HG02870 (cell line): ENCODE measurements around the gene SLC24A3.

Experiments
- ATAC-seq: cut with Tn5 transposase; IDR thresholded peaks from one replicate; pipeline ENCODE4 v1.9.1; 2021; ENCODE audit warnings: mild to moderate bottlenecking, moderate library complexity; ENCODE audit not compliant: unreplicated experiment

Gene SLC24A3

DNA sequence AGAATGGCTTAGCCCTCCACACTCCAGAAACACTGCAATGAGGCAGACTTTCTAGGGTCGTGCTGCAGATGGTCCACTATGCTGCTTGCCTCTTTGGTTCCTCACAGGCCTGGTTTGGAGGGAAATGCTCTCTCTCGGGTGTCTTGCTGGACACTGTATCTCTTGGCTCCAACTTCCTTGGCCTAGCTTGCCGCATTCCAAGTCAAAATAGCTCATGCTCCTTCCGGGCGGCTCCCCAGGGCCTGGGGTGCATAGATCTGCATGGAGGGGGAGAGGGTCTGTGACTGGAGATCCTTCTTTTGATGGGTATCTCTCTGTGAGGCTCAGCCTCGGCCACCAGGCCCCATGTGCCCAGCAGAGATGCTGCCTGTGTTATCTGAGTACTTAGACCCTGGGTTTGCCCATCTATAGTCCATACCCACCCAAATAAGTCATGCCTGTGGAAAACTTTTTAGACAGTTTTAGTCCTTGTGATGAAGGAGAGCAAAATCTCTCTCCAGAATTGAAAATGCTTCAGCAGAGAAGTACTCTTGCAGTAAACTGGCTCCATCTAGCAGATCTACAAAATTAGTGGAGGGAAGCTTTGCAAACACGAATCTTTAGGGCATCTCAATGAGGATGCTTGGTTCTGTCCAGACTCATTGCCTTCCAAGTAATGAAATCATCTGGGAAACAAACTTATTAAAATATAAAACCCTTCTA is 281.5 kb downstream of the SLC24A3 start:
- ATAC-seq, result no peak

DNA sequence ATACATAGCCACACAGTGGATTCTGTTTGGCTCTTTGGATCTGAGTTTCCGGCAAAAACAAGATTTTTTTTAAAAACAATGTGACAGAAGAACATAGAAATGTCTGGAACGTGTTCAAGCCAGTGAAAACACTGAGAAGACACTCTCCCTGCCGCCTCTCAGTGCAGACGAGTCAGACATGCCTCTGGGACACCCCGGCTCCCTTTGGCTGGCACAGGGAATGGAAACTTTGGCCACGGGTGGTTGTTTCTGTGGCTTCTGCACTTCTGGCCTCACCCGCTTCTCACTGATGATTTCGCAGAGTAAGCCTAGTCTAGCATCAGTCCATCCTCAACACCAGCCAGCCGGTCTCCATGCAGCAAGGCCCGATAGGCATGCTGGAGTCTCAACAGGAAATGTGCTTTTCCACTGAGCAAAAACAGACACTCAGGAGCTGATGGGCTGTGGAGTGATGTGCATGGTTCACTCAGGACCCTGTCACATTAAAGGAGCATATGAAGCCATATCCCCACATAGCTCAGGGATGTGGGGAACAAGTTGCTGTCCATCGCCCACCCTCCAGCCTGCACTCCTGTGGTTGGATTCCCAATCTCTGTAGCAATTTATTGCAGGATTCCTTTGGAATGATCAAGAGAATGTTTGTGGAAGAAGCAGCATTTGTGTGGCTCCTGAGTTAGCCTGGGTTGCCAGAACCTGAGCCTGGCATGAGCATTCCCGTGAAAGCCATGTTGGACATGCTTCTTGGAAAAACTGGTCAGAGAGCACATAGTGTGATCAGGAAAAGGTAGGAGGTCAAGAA is 283.7 kb downstream of the SLC24A3 start:
- no peak for ATAC-seq

DNA sequence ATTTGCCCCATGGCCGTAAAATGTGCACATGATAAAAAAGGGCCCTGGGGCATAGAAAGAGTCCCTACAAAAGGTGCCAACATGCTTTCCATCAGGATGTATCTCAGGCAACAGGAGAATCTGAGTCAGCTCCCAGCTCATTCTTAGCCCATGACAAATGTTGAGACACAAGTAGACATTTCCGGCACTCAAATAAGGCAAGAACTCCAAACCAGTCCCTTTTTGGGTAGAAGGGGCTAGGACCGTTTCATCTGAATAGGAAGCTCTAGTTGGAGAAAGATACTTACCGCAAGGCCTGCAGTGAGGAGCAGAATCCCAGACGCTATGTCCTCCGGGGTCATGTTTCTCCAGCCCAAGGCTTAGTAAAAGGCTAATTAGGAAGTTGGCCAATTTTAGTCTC is 284.6 kb downstream of the SLC24A3 start:
- ATAC-seq, result no peak

DNA sequence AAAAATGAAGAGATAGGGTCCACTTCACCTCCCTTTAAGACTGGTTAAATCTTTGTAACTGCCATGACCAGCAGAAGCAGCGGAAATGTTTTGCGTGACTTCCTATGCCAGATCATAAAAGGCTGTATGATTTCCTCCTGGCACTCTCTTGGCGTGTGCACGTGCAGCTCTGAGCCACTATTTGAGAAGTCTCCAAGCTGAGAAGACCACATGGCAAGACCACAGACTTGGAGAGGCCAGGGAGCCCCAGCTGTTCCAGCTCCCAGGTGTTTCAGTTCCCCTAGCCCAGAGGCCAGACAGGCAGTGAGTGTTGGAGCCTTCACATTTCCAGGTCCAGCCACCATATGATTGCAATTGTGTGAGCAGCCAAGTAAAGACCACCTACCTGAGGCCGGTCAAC is 286.3 kb downstream of the SLC24A3 start:
- no peak for ATAC-seq

DNA sequence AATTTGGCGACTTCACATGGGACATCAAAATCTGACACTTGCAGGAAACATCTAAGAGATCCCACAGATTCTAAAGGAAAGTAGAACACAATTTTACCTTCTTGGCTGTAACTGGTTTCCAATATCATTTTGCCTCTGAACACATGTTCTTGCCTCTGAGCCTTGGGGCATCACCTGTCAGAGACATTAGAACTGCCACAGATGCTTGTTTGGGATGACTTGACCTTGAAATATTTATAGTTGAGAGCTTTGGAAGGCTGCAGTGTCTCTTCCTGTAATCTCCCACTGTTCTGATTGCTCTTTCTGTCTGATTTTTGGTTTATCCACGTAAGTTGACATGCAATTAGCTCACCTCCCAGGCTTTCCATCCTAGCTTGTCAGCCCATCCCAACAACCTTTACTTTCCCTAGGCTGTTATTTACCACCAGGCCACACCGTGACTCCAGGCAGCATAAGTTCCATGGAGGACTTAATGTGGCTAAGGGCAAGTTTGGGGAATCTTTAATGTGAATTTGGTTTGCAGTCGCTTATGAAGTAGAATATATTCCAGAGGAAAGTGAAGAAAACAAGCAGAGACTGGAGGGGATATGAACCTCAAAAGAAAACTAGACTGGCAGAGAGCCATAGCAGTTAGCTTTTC is 289.2 kb downstream of the SLC24A3 start:
- ATAC-seq, result no peak

DNA sequence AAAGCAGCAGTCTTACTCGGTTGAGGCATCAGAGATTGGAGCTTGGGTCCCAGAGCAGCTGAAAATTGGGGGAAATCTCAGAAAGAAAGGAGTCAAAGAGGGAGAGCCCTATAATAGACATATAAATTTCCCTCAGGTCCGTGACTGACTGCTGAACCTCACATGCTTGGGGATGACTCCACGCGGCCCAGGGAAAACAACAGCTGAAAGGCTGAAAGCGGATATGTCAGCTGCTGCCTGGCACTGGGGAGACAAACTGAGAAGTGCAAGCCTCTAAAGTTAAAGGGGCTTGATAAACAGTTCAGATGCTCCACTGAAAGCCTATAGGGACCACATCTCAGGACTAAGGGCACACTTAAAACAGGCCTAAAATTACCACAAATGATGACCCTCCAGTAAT is 289.7 kb downstream of the SLC24A3 start:
- ATAC-seq, result no peak

DNA sequence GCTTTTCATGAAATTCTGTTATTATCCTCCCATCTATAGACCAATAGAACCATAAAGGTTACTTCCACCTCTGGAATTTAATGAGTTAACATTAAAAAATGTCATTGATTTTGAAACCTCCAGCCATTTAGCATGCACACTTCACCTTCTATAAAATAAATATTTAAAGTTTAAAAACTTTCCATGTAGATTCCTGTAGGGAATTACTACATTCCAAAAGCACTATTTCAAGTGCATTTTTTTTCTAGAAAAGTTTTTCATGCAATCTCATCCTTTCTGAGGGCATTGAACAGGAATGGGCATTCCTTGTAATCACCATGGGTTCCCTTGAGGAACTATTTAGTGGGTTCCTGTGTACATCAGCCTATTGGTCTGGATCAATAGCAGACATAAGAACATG is 291.8 kb downstream of the SLC24A3 start:
- ATAC-seq, result no peak

DNA sequence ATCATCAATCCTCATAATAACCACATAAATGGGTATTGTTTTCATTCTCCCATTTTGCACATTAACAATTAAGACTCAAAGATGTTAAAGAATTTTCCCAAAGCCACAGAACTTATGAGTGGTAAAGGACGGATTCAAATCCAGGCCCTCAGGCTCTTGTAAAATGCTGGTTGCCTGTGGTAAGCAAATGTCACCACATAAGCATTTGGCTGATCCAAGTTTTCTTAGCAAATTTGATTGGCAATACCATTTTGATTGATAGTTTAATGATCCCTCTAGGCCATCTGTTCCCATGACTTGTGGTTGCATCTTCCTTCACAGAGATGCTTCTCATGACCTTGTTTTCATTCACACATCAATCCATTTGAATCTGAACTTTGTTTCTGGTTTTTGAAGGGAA is 293.6 kb downstream of the SLC24A3 start:
- ATAC-seq, result no peak

DNA sequence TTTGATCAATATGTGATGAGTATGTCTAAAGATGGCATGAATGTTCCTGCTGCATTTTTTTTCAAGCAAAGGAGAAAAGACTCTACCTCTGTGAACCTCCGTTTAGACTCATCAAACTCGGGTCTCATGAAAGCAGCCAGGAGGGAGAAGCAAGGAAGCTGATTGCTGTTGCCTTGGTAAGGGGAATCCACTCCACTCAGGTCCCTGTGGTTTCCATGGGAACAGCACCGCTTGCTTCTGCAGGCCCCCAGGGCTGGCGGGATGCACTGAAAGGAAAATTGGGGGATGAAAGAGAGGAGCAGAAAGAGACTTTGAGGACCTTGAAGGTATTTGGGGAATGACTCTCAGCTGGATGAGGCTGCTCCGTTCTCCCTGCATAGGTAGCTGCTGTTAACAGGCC is 296.0 kb downstream of the SLC24A3 start:
- ATAC-seq, result no peak

DNA sequence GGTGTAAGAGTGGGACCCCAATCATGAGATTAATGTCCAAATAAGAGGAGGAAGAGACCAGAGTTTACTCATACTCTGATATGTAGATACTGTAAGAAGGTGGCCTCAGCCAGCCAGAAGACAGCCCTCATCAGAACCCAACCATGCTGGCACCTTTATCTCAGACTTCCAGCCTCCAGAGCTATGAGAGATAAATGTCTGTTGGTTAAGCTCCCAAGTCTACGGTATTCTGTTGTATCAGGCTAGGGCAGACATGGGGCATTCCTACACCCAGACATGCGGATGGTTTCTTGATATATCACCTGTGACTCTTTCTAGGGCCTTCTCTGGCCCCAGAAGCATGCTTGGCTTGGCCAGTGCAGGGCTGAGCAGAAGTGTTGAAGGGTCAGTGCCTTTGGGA is 298.2 kb downstream of the SLC24A3 start:
- no peak for ATAC-seq

DNA sequence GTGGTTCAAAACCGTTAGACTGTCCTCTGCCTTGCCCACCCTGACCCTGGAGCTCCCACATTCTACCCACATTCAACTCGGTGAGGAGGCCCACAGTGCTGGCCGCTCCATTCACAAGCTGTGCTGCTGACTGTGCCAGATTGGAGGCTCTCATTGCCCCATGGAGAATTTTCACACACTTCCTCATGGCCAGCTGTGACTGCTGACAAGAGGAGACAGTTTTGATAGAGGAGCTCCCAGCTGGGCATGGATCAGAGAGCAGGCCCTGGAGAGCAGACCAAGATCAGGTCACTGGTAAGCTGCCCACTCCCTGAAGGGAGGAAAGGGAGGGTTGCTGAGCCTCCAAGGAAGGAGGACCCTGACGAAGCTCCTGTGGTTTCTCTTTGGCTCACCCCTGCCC is 299.5 kb downstream of the SLC24A3 start:
- no peak for ATAC-seq

DNA sequence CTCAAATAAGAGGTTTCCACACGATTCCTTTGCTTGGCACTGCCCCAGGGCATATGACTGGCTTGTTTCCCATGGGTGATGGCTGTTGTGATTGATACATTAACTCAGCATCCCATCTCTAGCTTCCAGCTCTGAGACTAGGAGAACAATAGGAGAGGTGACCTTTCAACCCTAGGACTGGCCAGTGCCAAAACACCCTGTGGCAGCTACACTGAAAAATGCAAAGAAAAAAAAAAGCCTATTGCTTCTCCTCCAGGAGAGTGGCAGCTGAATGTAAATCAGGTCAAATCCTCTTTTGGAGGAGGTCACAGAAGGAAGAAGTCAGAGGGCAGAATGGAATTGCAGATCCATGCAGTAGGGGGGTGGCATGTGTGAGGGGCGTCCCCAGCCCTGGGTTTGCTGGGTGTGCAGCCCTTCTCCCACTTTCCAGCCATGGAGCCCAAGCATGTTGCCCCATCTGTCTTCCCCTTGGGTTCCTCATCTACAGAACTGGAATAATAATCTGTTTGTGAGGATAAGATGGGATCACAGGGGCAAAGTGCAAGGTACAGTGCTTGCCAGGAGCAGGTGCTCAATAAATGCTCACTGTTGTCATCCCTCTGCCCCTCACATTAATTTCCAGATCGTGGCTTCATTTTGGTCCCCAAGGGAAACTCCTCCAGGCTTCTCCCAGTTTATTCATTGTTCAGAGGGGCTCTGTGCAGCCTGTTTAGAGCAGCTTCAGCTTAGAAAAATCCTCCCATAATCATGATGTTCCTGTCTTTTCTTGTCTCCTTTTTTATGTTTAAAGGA is 300.6 kb downstream of the SLC24A3 start:
- no peak for ATAC-seq

DNA sequence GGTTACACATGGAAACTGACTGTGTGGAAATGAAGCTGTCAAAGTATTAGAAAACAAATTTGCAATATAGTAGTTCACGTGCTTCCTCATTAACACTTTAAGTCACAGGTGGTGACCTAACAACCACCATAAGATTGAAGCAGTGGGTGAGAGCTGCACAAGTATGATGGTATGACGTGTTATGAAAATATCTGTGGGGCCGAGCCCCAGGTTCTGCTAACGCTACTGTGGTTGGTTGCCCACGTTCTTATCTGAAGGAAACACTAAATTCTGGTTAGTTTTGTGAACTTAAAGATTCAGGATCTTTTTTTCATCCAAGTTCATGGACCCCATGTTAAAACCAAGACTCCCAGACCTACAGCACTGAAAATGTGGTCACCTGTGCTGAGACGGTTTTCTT is 302.6 kb downstream of the SLC24A3 start:
- no peak for ATAC-seq

DNA sequence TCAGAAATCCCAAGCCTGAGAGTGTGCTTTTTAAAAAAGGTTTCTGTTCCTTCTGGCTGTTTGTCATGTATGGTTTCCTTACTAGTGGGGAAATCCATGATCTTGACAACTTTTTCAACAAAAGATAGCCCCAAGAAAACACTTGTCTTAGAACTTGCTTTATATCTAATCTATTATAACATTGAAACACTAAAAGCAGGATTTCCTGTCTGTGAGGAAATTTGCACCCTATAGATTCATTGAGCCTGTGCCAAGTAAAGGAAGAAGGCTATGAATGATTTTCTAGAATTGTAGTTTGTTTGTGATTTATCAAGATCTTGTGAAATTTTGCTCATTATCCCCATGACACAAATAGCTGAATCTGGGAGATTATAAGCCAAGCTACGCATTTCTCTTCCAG is 307.0 kb downstream of the SLC24A3 start:
- no peak for ATAC-seq

DNA sequence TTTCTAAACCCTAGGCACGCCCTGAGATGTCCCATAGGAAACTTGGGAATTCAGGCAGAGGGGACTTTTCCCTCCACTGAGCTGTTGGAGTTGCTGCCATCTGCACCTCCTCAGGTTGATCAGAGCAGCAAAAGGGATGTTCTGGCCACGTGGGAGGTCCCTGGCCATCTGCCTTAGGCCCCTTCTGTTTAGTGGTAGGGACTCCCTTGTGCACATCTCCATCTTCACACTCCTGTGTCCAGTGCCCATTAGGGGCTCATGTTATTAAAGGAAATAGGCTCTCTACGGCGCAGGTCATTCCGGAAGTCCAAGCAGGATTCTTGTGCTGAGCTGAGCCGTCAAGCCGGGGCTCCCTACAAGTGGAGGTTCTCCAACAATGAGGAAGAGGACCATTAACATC is 307.8 kb downstream of the SLC24A3 start:
- no peak for ATAC-seq

DNA sequence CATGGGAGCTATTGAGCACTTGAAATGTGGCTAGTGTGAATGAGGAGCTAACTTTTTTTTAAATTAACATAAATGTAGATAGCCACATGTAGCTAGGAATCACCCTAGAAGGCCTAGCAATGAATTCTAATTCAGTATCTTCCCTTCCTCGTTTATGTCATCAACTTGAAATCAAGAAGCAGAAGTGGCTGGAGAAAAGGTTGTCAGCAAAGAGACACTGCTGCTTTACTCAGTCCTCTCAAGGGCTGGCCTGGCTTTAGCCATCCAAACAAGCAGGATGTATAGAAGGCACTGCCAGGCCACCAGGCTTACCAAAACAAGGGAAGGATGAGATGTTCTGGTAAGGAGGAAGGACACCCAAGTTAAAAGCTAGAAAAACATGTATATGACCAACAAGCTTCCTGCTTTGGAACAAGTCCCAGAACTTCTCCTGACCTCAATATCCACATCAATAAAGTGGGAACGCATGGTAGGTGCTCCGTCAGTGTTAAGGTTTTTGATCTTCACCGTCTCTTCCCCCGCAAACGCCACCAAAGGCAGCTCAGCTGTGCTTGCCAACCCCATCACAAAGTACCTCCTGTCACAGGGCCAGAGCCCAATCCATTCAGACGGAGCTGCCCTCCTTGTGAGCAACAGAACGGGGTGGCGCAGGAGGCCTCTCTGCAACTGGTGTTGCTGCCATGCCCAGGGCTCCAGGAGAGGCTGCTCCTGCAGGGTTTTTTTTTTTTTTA is 309.8 kb downstream of the SLC24A3 start:
- ATAC-seq, result no peak

DNA sequence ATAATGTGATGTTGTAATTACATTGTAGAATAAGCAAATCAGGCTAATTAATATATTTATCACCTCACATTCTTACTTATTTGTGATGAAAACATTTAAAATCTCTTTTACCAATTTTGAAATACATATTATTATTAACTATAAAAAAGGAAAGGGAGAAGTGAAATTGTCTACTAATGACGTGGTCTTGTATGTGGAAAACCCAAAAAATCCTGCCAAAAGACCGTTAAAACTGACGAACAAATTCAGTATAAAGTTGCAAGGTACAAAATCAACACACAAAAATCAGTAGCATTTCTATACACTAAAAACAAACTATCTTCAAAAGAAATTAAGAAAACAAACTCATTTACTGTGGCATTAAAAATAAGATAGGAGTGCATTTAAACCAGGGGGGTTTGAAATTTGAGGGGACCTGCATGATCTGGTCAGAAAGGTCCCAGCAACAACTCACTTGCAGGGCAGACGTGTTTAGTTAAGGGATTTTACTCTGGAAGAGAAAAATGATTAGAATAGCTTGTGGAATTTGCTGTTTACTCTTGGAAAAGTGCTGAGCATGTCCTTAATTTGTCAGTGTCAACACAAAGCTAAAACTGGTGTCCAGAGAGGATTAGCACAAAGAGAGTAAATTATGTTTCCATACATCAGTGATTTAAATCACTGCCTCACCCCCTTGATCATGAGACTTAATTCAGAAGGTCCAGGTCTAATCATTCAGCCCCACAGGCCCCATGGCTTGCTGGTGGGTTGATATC is 310.6 kb downstream of the SLC24A3 start:
- ATAC-seq, result no peak

DNA sequence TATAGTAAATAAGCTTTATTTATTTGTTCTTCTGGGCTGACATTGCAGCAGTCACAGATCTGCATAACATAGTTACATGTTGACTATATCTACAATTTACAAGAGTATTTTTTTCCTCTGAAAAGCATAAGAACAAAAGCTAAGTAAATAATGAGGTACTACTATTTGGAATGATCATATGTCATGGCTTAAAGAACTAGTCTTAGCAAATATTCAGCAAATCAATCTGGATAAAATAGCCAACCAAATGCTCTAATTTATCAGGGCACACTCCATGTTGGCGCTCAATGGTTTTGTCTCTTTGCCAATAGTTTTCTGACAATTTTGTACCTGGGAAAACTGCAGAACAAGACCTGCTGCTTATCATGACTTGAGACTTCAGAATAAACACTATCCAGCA is 312.2 kb downstream of the SLC24A3 start:
- ATAC-seq, result no peak

DNA sequence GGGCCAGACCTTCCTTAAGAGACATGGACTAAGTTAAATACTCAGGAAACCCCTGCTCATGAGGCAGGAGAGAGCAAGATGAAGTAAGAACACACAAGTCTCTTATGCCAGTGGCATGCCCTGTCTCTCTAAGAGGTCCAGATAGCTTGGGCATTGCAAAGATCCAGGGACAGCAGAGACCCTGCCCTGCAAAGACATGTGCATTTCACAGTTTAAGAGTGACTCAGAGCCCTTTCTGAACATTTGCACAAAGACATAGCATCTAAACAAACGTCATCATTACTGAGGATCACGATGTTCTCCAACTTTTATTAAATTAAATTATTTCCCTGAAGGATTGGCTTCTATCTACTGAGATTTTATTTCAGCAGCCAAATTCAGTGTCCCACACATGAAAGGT is 315.1 kb downstream of the SLC24A3 start:
- no peak for ATAC-seq
